GM12878 (cell line): ENCODE data around the gene CNTNAP2. TPM values are rescaled to one million over a fixed set of nuclear protein-coding genes. Genes with fewer than 3 reads are reported as not detected.

Experiments
- ATAC-seq: fragments of 200-7000 bp; cut with Tn5 transposase; 3 replicates; pipeline ENCODE4 v1.9.1; 2020; ENCODE audit warnings: mild to moderate bottlenecking, moderate library complexity
- BruUV-seq: library from RNA; stranded (reverse); fragments of 400-500 nt; replicated peaks from 2 replicates; lab custom pipeline; 2021; lab: Mats Ljungman, UMichigan
- CTCF ChIA-PET: fragments of 300-600 bp; sonication (Branson Sonifier 250); formaldehyde crosslinking; extraction: SDS; loops from one replicate; lab custom pipeline; 2021; ENCODE audit warnings: inconsistent platforms; lab: Yijun Ruan, JAX
- POLR2A ChIA-PET: fragments of 350-600 bp; formaldehyde crosslinking; extraction: SDS; loops from one replicate; lab custom pipeline; 2021; ENCODE audit warnings: inconsistent platforms; lab: Charles Lee
- RAD21 ChIA-PET: fragments of 300-600 bp; sonication (Branson Sonifier 250); formaldehyde crosslinking; loops from one replicate; lab custom pipeline; 2023; ENCODE audit warnings: antibody characterized with exemption; ENCODE audit not compliant: unreplicated experiment; lab: Charles Lee
- SMC1A ChIA-PET: fragments of 300-600 bp; sonication (Branson Sonifier 250); formaldehyde crosslinking; loops from one replicate; lab custom pipeline; 2023; ENCODE audit not compliant: unreplicated experiment, uncharacterized antibody; lab: Charles Lee
- DNase-seq: peaks from one replicate; pipeline ENCODE4 v3.0.0-alpha.2; 2011; ENCODE audit warnings: low read depth, low spot score
- FAIRE-seq: peaks from 3 replicates; lab custom pipeline; 2011; peaks lifted over from hg19 to GRCh38; lab: Jason Lieb, UNC
- H2AFZ ChIP-seq: 2 replicates; pipeline ENCODE4 v1.6.0; 2011; ENCODE audit warnings: low read depth, low read length, control low read depth; ENCODE audit not compliant: control insufficient read depth
- H3K27ac ChIP-seq: 2 replicates; pipeline ENCODE4 v1.5.1; 2011; ENCODE audit warnings: control low read depth; ENCODE audit not compliant: control insufficient read depth, insufficient read depth
- H3K27me3 ChIP-seq, 2 experiments: replicated peaks in 1 of 2; 2 replicates each; pipeline versions ENCODE4 v1.6.0 to v1.6.1; 2011; ENCODE audit warnings: low read length in 1 of 2; ENCODE audit not compliant: control insufficient read depth in 2 of 2, insufficient read depth in 2 of 2
- H3K36me3 ChIP-seq, 2 experiments: 2 replicates each; pipeline ENCODE4 v1.5.1; 2011; ENCODE audit warnings: low read length in 1 of 2; ENCODE audit not compliant: control insufficient read depth in 2 of 2, insufficient read depth in 2 of 2
- H3K4me1 ChIP-seq: 2 replicates; pipeline ENCODE4 v1.6.1; 2011; ENCODE audit warnings: mild to moderate bottlenecking, low read length, moderate library complexity, mixed read lengths; ENCODE audit not compliant: control insufficient read depth, insufficient read depth
- H3K4me2 ChIP-seq: 2 replicates; pipeline ENCODE4 v1.6.0; 2011; ENCODE audit warnings: control low read depth; ENCODE audit not compliant: control insufficient read depth, insufficient read depth
- H3K4me3 ChIP-seq: fragments of 200-600 bp; sonication (generic); 2 replicates; pipeline ENCODE4 v1.5.1; 2016
- H3K79me2 ChIP-seq: 2 replicates; pipeline ENCODE4 v1.6.0; 2011; ENCODE audit warnings: low read length; ENCODE audit not compliant: control insufficient read depth, insufficient read depth
- H3K9ac ChIP-seq: 2 replicates; pipeline ENCODE4 v1.8.0; 2011; ENCODE audit warnings: low read length, control low read depth, mixed read lengths; ENCODE audit not compliant: control insufficient read depth, insufficient read depth
- H3K9me3 ChIP-seq: replicated peaks from 3 replicates; pipeline ENCODE4 v1.5.1; 2011; ENCODE audit warnings: mild to moderate bottlenecking, low read length; ENCODE audit not compliant: control insufficient read depth, insufficient read depth
- H4K20me1 ChIP-seq: 2 replicates; pipeline ENCODE4 v1.6.0; 2011; ENCODE audit not compliant: control insufficient read depth, insufficient read depth
- ATF7 ChIP-seq: fragments of 450-650 bp; IDR thresholded peaks from 2 replicates; pipeline ENCODE4 v1.6.1; 2016; ENCODE audit warnings: low read depth, mild to moderate bottlenecking
- CEBPB ChIP-seq, 2 experiments: fragments of 150-350 bp in 1 of 2; IDR thresholded peaks; 2 replicates each; pipeline ENCODE4 v1.6.1; 2012 to 2014; ENCODE audit warnings: low read depth in 2 of 2, low read length in 2 of 2, borderline replicate concordance in 1 of 2, inconsistent platforms in 1 of 2
- DPF2 ChIP-seq: fragments of 450-650 bp; IDR thresholded peaks from 2 replicates; pipeline ENCODE4 v1.6.1; 2017; ENCODE audit warnings: mild to moderate bottlenecking
- EED ChIP-seq: sonication (generic); IDR thresholded peaks from 2 replicates; pipeline ENCODE4 v1.6.1; 2016; ENCODE audit warnings: antibody characterized with exemption, low read depth
- EGR1 ChIP-seq, 2 experiments: IDR thresholded peaks; 1 replicate in 1 of 2; 2 replicates in 1 of 2; pipeline ENCODE4 v1.6.1; 2011 to 2012; ENCODE audit warnings: low read depth in 2 of 2, low read length in 2 of 2, borderline replicate concordance in 1 of 2, mild to moderate bottlenecking in 1 of 2, moderate library complexity in 1 of 2
- GATAD2B ChIP-seq: fragments of 450-650 bp; conservative IDR thresholded peaks from 2 replicates; pipeline ENCODE4 v1.6.1; 2017; ENCODE audit warnings: low read depth, mild to moderate bottlenecking, moderate library complexity
- IRF4 ChIP-seq: IDR thresholded peaks from 2 replicates; pipeline ENCODE4 v1.6.1; 2011; ENCODE audit warnings: low read depth, low read length
- NBN ChIP-seq: fragments of 450-650 bp; IDR thresholded peaks from 2 replicates; pipeline ENCODE4 v1.6.1; 2016
- NFYA ChIP-seq: IDR thresholded peaks from 2 replicates; pipeline ENCODE4 v1.6.1; 2011; ENCODE audit warnings: low read depth, mild to moderate bottlenecking, low read length, improper control_type of control experiment, borderline replicate concordance
- NR2C1 ChIP-seq: fragments of 450-650 bp; IDR thresholded peaks from 2 replicates; pipeline ENCODE4 v1.6.1; 2017; ENCODE audit warnings: antibody characterized with exemption, mild to moderate bottlenecking, moderate library complexity
- NR2F1 ChIP-seq: fragments of 450-650 bp; conservative IDR thresholded peaks from 2 replicates; pipeline ENCODE4 v1.6.1; 2017; ENCODE audit warnings: mild to moderate bottlenecking
- POU2F2 ChIP-seq: IDR thresholded peaks from 3 replicates; pipeline ENCODE4 v1.6.1; 2011; ENCODE audit warnings: low read depth, mild to moderate bottlenecking, low read length, borderline replicate concordance
- RB1 ChIP-seq: fragments of 450-650 bp; formaldehyde crosslinking; IDR thresholded peaks from 2 replicates; pipeline ENCODE4 v1.6.1; 2017; ENCODE audit warnings: mild to moderate bottlenecking, borderline replicate concordance
- SMARCA5 ChIP-seq: fragments of 450-650 bp; IDR thresholded peaks from 2 replicates; pipeline ENCODE4 v1.6.1; 2017; ENCODE audit warnings: mild to moderate bottlenecking
- ZNF217 ChIP-seq: fragments of 450-650 bp; IDR thresholded peaks from 2 replicates; pipeline ENCODE4 v1.6.1; 2017; ENCODE audit warnings: antibody characterized with exemption, mild to moderate bottlenecking
- WGBS: methylation state at CpG from one replicate; pipeline ENCODE4 v1.1.6; 2016; ENCODE audit warnings: low lambda C conversion rate; ENCODE audit not compliant: insufficient replicate concordance, insufficient coverage; ENCODE audit errors: missing lambda C conversion rate; 5-methylcytosine and 5-hydroxymethylcytosine counted together
- in situ Hi-C: fragments of 300-500 bp; cut with MboI; formaldehyde crosslinking; loops from 9 replicates; pipeline ENCODE4 v1.14.3; 2018; ENCODE audit warnings: mixed read lengths
- intact Hi-C: fragments of 100-400 bp; cut with micrococcal nuclease; formaldehyde crosslinking; loops from one replicate; pipeline ENCODE4 v1.14.2; 2022; ENCODE audit not compliant: unreplicated experiment
- polyA plus RNA-seq, 11 experiments: library from polyadenylated mRNA; depleted of rRNA in 4 of 11; unstranded in 6 of 11; stranded (reverse) in 5 of 11; fragments of >200 nt; fragmentation: Nextera tagmentation in 4 of 11; fragmentation: Illumina TruSeq in 1 of 11; extraction: Ambion mirVana in 4 of 11; extraction: Trizol in 1 of 11; gene quantifications; 1 replicate in 1 of 11; 2 replicates in 10 of 11; pipeline versions ENCODE4 v1.2.1 to v1.2.3, GENCODE V29; 2011 to 2016; ENCODE audit warnings: inconsistent platforms in 2 of 11, missing spikeins in 2 of 11, low read depth in 1 of 11
- total RNA-seq, 4 experiments: library from RNA; depleted of rRNA in 3 of 4; stranded (reverse); fragments of >200 nt in 3 of 4; fragmentation: Illumina TruSeq in 1 of 4; extraction: Trizol in 1 of 4; gene quantifications; 2 replicates each; pipeline versions ENCODE4 v1.2.1 to v1.2.3, GENCODE V29; 2013 to 2021

Gene CNTNAP2
- total and polyA plus RNA-seq, 10 of the 15 experiments (the other 5 are each of a cell fraction or from before 2014, with no cell fraction given), result 0.03 to 0.08 (median 0.03) TPM; not detected in 7

DNA sequence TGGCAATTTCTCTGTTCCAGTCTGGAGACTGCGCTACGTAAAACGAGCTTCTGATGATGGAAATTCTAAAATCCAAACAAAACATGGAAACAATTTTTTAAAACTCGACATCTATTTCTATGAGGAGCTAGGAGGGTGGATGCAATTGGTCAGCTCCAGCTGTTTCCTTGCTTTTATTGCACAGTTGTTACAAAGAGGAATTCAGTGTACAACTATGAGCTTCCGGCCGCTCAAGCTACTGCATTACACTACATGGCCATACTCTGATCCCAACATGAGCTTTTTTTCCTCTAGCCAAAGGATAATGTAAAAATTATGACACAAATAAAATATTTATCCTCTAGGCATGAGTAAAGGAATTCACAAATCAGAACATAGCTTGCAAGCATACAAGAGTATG lies 2070.9 kb downstream of the CNTNAP2 start:
- Histone ChIP-seq H4K20me1 (no peaks in the 10 kb centered on the region), H3K36me3 (no peaks in the 10 kb centered on the region), H3K9ac (no peak overlapping the region), H3K4me1 (no peaks in the 10 kb centered on the region), H2AFZ (no peak overlapping the region), H3K27me3 (no peaks in the 10 kb centered on the region; a peak in 1 of 4 replicates), H3K9me3 (no peaks in the 10 kb centered on the region), H3K79me2 (no peaks in the 10 kb centered on the region), H3K4me2 (no peak overlapping the region), H3K4me3 (no peak overlapping the region), H3K27ac (no peak overlapping the region)
- POLR2A ChIA-PET, result no interaction called here
- TF ChIP-seq DPF2 (no peak), NR2C1 (no peak), ZNF217 (no peak), NBN (no peak), NFYA (no peak), SMARCA5 (no peak), EGR1 (IDR thresholded peaks at IDR 0.05; ENCODE audit: borderline replicate concordance in 1 of 2, low read depth in 2 of 2, low read length in 2 of 2) (no peak), EED (no peak), ATF7 (no peak)
- in situ Hi-C loops (no loop called here), intact Hi-C loops (no loop called here)
- ATAC-seq (no peak), DNase-seq (no peak), FAIRE-seq (no peak)
- SMC1A ChIA-PET, result no interaction called here
- CTCF ChIA-PET, result interaction anchor here (1.5 kb wide), 1 partner anchor 18 kb away, joined by 3 read pairs; no protein-coding TSS in a partner anchor
- no TSS peak for BruUV-seq
- RAD21 ChIA-PET, result no interaction called here
- WGBS, result 56% methylated on average over 6 of the region's 6 CpGs

DNA sequence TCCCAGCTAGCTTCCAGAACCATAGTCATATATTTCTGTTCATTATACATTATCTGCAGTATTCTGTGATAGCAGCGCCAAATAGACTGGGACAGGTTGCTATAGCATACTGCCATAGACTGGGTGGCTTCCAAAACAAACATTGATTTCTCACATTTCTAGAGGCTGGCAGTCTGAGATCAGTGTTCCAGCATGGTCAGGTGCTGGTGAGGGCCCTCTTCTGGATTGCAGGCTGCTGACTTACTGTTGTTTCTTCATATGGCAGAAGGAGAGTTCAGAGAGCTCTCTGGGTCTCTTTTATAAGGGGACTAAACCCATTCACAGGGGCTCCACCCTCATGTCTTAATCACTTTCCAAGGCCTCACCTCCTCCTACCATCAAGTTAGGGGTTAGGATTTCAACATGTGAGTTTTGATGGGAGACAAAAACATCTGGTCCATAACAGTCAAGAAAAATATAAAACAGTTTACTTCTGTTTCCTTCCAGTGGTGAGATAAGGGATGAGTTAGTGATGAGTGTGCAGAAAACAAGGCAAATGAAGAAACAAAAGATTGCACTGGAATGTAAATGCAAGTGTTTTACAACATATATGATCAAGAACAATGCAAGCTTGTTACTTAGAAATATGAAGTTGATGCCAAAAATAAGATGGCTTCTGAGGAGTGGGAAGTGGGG lies 2074.9 kb downstream of the CNTNAP2 start:
- DNase-seq (no peak), FAIRE-seq (no peak), ATAC-seq (no peak)
- H3K27ac ChIP-seq, result no peak overlapping the region
- H3K27me3 ChIP-seq, result no peaks in the 10 kb centered on the region; a peak in 1 of 4 replicates
- SMC1A ChIA-PET, result no interaction called here
- H3K79me2 ChIP-seq, result no peaks in the 10 kb centered on the region
- 83% methylated on average over 1 of the region's 1 CpG for WGBS
- H4K20me1 ChIP-seq, result no peaks in the 10 kb centered on the region
- no peak overlapping the region for H3K4me2 ChIP-seq
- H3K9me3 ChIP-seq, result no peaks in the 10 kb centered on the region
- CTCF ChIA-PET, result no interaction called here
- no peak overlapping the region for H3K9ac ChIP-seq
- H3K4me1 ChIP-seq, result no peaks in the 10 kb centered on the region
- intact Hi-C loops (no loop called here), in situ Hi-C loops (no loop called here)
- no peak overlapping the region for H3K4me3 ChIP-seq
- no peaks in the 10 kb centered on the region for H3K36me3 ChIP-seq
- POLR2A ChIA-PET, result no interaction called here
- H2AFZ ChIP-seq, result no peak overlapping the region
- RAD21 ChIA-PET, result no interaction called here
- TF ChIP-seq NR2F1 (no peak), CEBPB (IDR thresholded peaks at IDR 0.05; ENCODE audit: borderline replicate concordance in 1 of 2, low read depth in 2 of 2, low read length in 2 of 2) (no peak), GATAD2B (no peak), POU2F2 (no peak), ZNF217 (no peak), RB1 (no peak), IRF4 (no peak)
- no TSS peak for BruUV-seq
